H1 (cell line): ENCODE measurements around the gene RSPH9. TPM values are rescaled to one million over a fixed set of nuclear protein-coding genes. Genes with fewer than 3 reads are reported as not detected.

Experiments used
- CTCF ChIA-PET: fragments of 300-600 bp; sonication (Branson Sonifier 250); formaldehyde crosslinking; loops from one replicate; lab custom pipeline; 2021; ENCODE audit not compliant: partially characterized antibody; lab: Charles Lee
- POLR2A ChIA-PET: fragments of 300-600 bp; sonication (Branson Sonifier 250); formaldehyde crosslinking; loops from one replicate; lab custom pipeline; 2021; ENCODE audit warnings: inconsistent platforms; ENCODE audit not compliant: partially characterized antibody; lab: Charles Lee
- DNase-seq, 2 experiments: peaks; one replicate each; pipeline versions ENCODE4 v3.0.0 to v3.0.0-alpha.2; 2010 to 2022; ENCODE audit warnings: low spot score in 2 of 2, low read depth in 1 of 2, mixed read lengths in 1 of 2
- FAIRE-seq: peaks from 2 replicates; lab custom pipeline; 2011; peaks lifted over from hg19 to GRCh38; lab: Jason Lieb, UNC
- H2AFZ ChIP-seq: 2 replicates; pipeline ENCODE4 v1.8.1; 2012; ENCODE audit warnings: low read length, inconsistent platforms
- H2AK5ac ChIP-seq: 2 replicates; pipeline ENCODE4 v1.6.1; 2013; ENCODE audit warnings: low read depth, low read length
- H2BK120ac ChIP-seq: replicated peaks from 2 replicates; pipeline ENCODE3; 2013; ENCODE audit warnings: low read depth, low read length, inconsistent platforms
- H2BK12ac ChIP-seq: 2 replicates; pipeline ENCODE4 v1.6.1; 2013; ENCODE audit warnings: low read depth, low read length
- H2BK15ac ChIP-seq: 2 replicates; pipeline ENCODE4 v1.6.1; 2013; ENCODE audit warnings: low read length
- H2BK20ac ChIP-seq: 2 replicates; pipeline ENCODE4 v1.6.1; 2013; ENCODE audit warnings: low read length
- H2BK5ac ChIP-seq: 2 replicates; pipeline ENCODE4 v1.6.1; 2013; ENCODE audit warnings: low read depth, low read length
- H3K14ac ChIP-seq: 2 replicates; pipeline ENCODE4 v1.6.1; 2013; ENCODE audit warnings: inconsistent platforms; ENCODE audit not compliant: insufficient read length
- H3K18ac ChIP-seq: 2 replicates; pipeline ENCODE4 v1.6.1; 2013; ENCODE audit warnings: low read length; ENCODE audit errors: extremely low read depth
- H3K23ac ChIP-seq: 2 replicates; pipeline ENCODE4 v1.6.1; 2013; ENCODE audit warnings: inconsistent platforms; ENCODE audit not compliant: insufficient read length
- H3K23me2 ChIP-seq: 2 replicates; pipeline ENCODE4 v1.6.1; 2013; ENCODE audit warnings: low read depth, low read length
- H3K27ac ChIP-seq: 2 replicates; pipeline ENCODE4 v1.6.1; 2011; ENCODE audit warnings: low read depth, low read length, inconsistent platforms
- H3K27me3 ChIP-seq, 4 experiments: replicated peaks in 1 of 4; 1 replicate in 1 of 4; 2 replicates in 3 of 4; pipeline versions ENCODE4 v1.6.1 to v1.8.1; 2011 to 2013; ENCODE audit warnings: low read length in 3 of 4, mild to moderate bottlenecking in 3 of 4, inconsistent platforms in 2 of 4, mixed read lengths in 2 of 4, moderate library complexity in 1 of 4; ENCODE audit not compliant: control insufficient read depth in 3 of 4, insufficient read depth in 3 of 4; ENCODE audit errors: extremely low read depth in 1 of 4
- H3K36me3 ChIP-seq, 4 experiments: 2 replicates each; pipeline versions ENCODE4 v1.6.1 to v1.8.1; 2011 to 2013; ENCODE audit warnings: mild to moderate bottlenecking in 4 of 4, low read length in 3 of 4, moderate library complexity in 2 of 4, control low read depth in 1 of 4, inconsistent platforms in 1 of 4; ENCODE audit not compliant: insufficient read depth in 4 of 4, control insufficient read depth in 2 of 4
- H3K4ac ChIP-seq: replicated peaks from 2 replicates; pipeline ENCODE3; 2013; ENCODE audit warnings: low read length, low read depth, mixed read lengths, inconsistent platforms; ENCODE audit not compliant: insufficient read length
- H3K4me1 ChIP-seq, 4 experiments: replicated peaks in 1 of 4; 1 replicate in 1 of 4; 2 replicates in 3 of 4; pipeline versions ENCODE4 v1.6.1 to v1.8.1; 2011 to 2013; ENCODE audit warnings: low read length in 3 of 4, inconsistent platforms in 2 of 4, mixed read lengths in 1 of 4; ENCODE audit not compliant: insufficient read depth in 4 of 4, control insufficient read depth in 3 of 4
- H3K4me2 ChIP-seq, 2 experiments: 2 replicates each; pipeline versions ENCODE4 v1.6.1 to v1.8.1; 2011 to 2013; ENCODE audit warnings: low read depth in 2 of 2, low read length in 2 of 2, control low read depth in 1 of 2, inconsistent platforms in 1 of 2, mild to moderate bottlenecking in 1 of 2; ENCODE audit not compliant: insufficient read depth in 1 of 2
- H3K4me3 ChIP-seq, 4 experiments: fragments of 200-600, 300-600 bp in 1 of 4; sonication (generic), shearing (Covaris generic), sonication (Bioruptor Twin) in 1 of 4; 2 replicates each; pipeline versions ENCODE4 v1.5.1 to v1.8.1; 2011 to 2016; ENCODE audit warnings: low read length in 4 of 4, low read depth in 3 of 4, control low read depth in 2 of 4, inconsistent platforms in 2 of 4, mild to moderate bottlenecking in 2 of 4, mixed read lengths in 1 of 4, moderate library complexity in 1 of 4; ENCODE audit not compliant: insufficient read depth in 2 of 4; ENCODE audit errors: extremely low read depth in 1 of 4
- H3K56ac ChIP-seq: replicated peaks from 2 replicates; pipeline ENCODE3; 2013; ENCODE audit warnings: low read depth, mild to moderate bottlenecking, mixed read lengths, low read length, inconsistent platforms; ENCODE audit not compliant: insufficient read length
- H3K79me1 ChIP-seq: 2 replicates; pipeline ENCODE4 v1.6.1; 2013; ENCODE audit warnings: low read depth, low read length, control low read depth
- H3K79me2 ChIP-seq, 2 experiments: 2 replicates each; pipeline versions ENCODE4 v1.6.1 to v1.8.1; 2012 to 2013; ENCODE audit warnings: low read length in 2 of 2, mild to moderate bottlenecking in 2 of 2, inconsistent platforms in 1 of 2; ENCODE audit not compliant: insufficient read depth in 2 of 2, control insufficient read depth in 1 of 2
- H3K9ac ChIP-seq, 4 experiments: replicated peaks in 1 of 4; 1 replicate in 1 of 4; 2 replicates in 3 of 4; pipeline versions ENCODE4 v1.6.1 to v1.8.1; 2011 to 2013; ENCODE audit warnings: low read depth in 3 of 4, low read length in 3 of 4, control low read depth in 2 of 4, mild to moderate bottlenecking in 2 of 4, moderate library complexity in 2 of 4, inconsistent platforms in 1 of 4; ENCODE audit errors: extremely low read depth in 1 of 4
- H3K9me3 ChIP-seq, 2 experiments: 2 replicates each; pipeline versions ENCODE4 v1.6.1 to v1.8.1; 2012 to 2013; ENCODE audit warnings: mild to moderate bottlenecking in 2 of 2, moderate library complexity in 2 of 2, control low read depth in 1 of 2, inconsistent platforms in 1 of 2, low read depth in 1 of 2, low read length in 1 of 2, mixed read lengths in 1 of 2; ENCODE audit not compliant: insufficient read depth in 2 of 2
- H4K20me1 ChIP-seq, 2 experiments: replicated peaks in 1 of 2; 2 replicates each; pipeline versions ENCODE3 to v1.8.1; 2011 to 2013; ENCODE audit warnings: inconsistent platforms in 2 of 2, low read length in 2 of 2, mild to moderate bottlenecking in 1 of 2; ENCODE audit not compliant: insufficient read depth in 2 of 2, control insufficient read depth in 1 of 2
- H4K5ac ChIP-seq: 2 replicates; pipeline ENCODE4 v1.6.1; 2013; ENCODE audit warnings: low read length, low read depth, mixed read lengths, inconsistent platforms; ENCODE audit not compliant: insufficient read length
- H4K8ac ChIP-seq: 2 replicates; pipeline ENCODE4 v1.8.0; 2013; ENCODE audit warnings: mild to moderate bottlenecking, moderate library complexity, low read length, inconsistent platforms; ENCODE audit not compliant: insufficient read depth; ENCODE audit errors: extremely low read depth
- H4K91ac ChIP-seq: replicated peaks from 2 replicates; pipeline ENCODE3; 2013; ENCODE audit warnings: low read length, mixed read lengths, inconsistent platforms; ENCODE audit not compliant: insufficient read length
- GTF2F1 ChIP-seq: IDR thresholded peaks from 2 replicates; pipeline ENCODE4 v1.6.1; 2012; ENCODE audit warnings: low read depth, low read length, improper control_type of control experiment, borderline replicate concordance
- KDM4A ChIP-seq: IDR thresholded peaks from one replicate; pipeline ENCODE4 v1.7.1; 2012; ENCODE audit warnings: low read depth, mild to moderate bottlenecking, moderate library complexity, low read length, inconsistent platforms; ENCODE audit not compliant: severe bottlenecking
- NANOG ChIP-seq: IDR thresholded peaks from 2 replicates; pipeline ENCODE4 v1.6.1; 2011; ENCODE audit warnings: low read length, low read depth, mild to moderate bottlenecking, inconsistent platforms; ENCODE audit not compliant: insufficient read depth, poor library complexity, severe bottlenecking
- PHF8 ChIP-seq: fragments of 200-600 bp; sonication (generic); conservative IDR thresholded peaks from 2 replicates; pipeline ENCODE4 v1.7.1; 2012; ENCODE audit warnings: low read depth, mild to moderate bottlenecking, inconsistent platforms, low read length, moderate library complexity
- POLR2A ChIP-seq, 2 experiments: IDR thresholded peaks; 1 replicate in 1 of 2; 2 replicates in 1 of 2; pipeline ENCODE4 v1.6.1; 2011; ENCODE audit warnings: low read depth in 2 of 2, low read length in 2 of 2, mild to moderate bottlenecking in 2 of 2; ENCODE audit errors: control extremely low read depth in 1 of 2
- SAP30 ChIP-seq: fragments of 300-600 bp; sonication (generic); IDR thresholded peaks from 2 replicates; pipeline ENCODE4 v1.7.1; 2012; ENCODE audit warnings: low read length, moderate library complexity, mild to moderate bottlenecking, inconsistent platforms; ENCODE audit not compliant: insufficient read depth, insufficient replicate concordance
- TCF12 ChIP-seq: IDR thresholded peaks from 2 replicates; pipeline ENCODE4 v1.6.1; 2011; ENCODE audit warnings: low read depth, mild to moderate bottlenecking, low read length
- WGBS, 2 experiments: shearing (Covaris generic) in 1 of 2; methylation state at CpG; one replicate each; pipeline versions ENCODE4 v1.1.6 to v1.1.7; 2013 to 2015; ENCODE audit warnings: low lambda C conversion rate in 2 of 2, mixed read lengths in 2 of 2, inconsistent platforms in 1 of 2, low coverage in 1 of 2, missing lambda C conversion rate in 1 of 2; ENCODE audit not compliant: insufficient replicate concordance in 2 of 2, insufficient coverage in 1 of 2, insufficient read length in 1 of 2; ENCODE audit errors: extremely low coverage in 1 of 2, missing lambda C conversion rate in 1 of 2; 5-methylcytosine and 5-hydroxymethylcytosine counted together
- polyA plus RNA-seq, 7 experiments: library from polyadenylated mRNA; depleted of rRNA in 3 of 7; stranded (reverse) in 5 of 7; unstranded in 2 of 7; fragments of >200 nt in 5 of 7; fragments of 200-250 nt in 2 of 7; gene quantifications; 1 replicate in 5 of 7; 2 replicates in 1 of 7; 4 replicates in 1 of 7; pipeline versions ENCODE4 v1.2.1 to v1.2.3, GENCODE V29; 2011 to 2013; ENCODE audit warnings: missing spikeins in 2 of 7, mixed read lengths in 2 of 7
- total RNA-seq: library from RNA; stranded (reverse); fragmentation: NEBNext Ultra II Directional; extraction: Animal tissue kit (Norgen Biotek cat#: 25700); gene quantifications from 2 replicates; pipeline ENCODE4 v1.2.1, GENCODE V29; 2021

The RSPH9 gene
- total and polyA plus RNA-seq, 2 of the 8 experiments (the other 6 are each of a cell fraction or from before 2014, with no cell fraction given) = 0.15 to 0.23 TPM

DNA sequence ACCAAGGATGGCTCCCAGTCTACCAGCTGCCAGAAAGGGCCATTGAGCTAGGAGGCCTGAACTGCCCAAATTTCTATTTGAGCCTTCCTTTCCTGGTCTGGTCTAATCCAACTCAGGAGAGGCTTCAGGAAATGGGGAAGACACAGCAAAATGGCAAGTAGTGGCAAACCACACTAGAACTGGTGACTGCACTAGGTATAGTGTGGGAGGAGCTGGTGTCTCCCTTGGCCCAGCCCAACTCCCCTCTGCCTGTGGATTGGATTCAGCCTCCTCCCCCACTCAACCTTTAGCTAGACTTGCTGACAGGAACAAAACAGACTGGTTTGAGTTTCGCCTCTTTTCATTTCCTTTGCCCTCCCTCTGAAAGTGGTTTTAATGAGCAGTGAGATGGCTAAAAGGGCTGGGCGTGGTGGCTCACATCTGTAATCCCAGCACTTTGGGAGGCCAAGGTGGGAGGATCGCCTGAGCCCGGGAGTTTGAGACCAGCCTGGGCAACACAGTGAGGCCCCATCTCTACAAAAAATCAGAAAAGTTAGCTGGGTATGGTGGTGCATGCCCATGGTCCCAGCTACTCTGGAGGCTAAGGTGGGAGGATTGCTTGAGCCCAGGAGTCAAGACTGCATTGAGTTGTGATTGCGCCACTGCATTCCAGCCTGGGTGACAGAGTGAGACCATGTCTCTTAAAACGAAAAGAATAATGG lies 25.2 kb downstream of the RSPH9 start:
- Histone ChIP-seq H3K27ac (no peak overlapping the region), H4K8ac (no peak overlapping the region), H3K18ac (no peak overlapping the region; the same call in 1 of the 2 replicates), H3K79me1 (no peaks in the 10 kb centered on the region), H3K36me3 (peaks cover 16 to 38% (median 20%) of the 10 kb centered on the region in 4 experiments; a peak in 7 of 8 replicates), H3K4ac (no peak overlapping the region), H3K4me2 (no peak overlapping the region), H3K23ac (no peak overlapping the region), H4K91ac (no peak overlapping the region), H2BK120ac (no peak overlapping the region), H3K4me1 (peaks cover 5 to 27% (median 22%) of the 10 kb centered on the region in 4 experiments), H2AK5ac (no peak overlapping the region), H2BK15ac (no peak overlapping the region), H3K9ac (no peak overlapping the region), H3K56ac (no peak overlapping the region), H3K79me2 (no peaks in the 10 kb centered on the region), H2BK12ac (no peak overlapping the region), H2BK20ac (no peak overlapping the region), H3K27me3 (no peaks in the 10 kb centered on the region; a peak in 2 of 7 replicates), H3K14ac (no peak overlapping the region), H4K5ac (no peak overlapping the region), H3K4me3 (no peak overlapping the region), H3K9me3 (no peaks in the 10 kb centered on the region), H3K23me2 (peaks cover 3% of the 10 kb centered on the region; the same call in 1 of the 2 replicates), H4K20me1 (peaks cover 0 to 4% of the 10 kb centered on the region in 2 experiments), H2BK5ac (0 out of 2 replicates have a peak overlapping the region, but pooled peaks have one; percentile 3), H2AFZ (no peak overlapping the region)
- TF ChIP-seq SAP30 (no peak), GTF2F1 (no peak), TCF12 (no peak), NANOG (no peak), KDM4A (no peak), POLR2A (IDR thresholded peaks at IDR 0.05; ENCODE audit: control extremely low read depth in 1 of 2, low read depth in 2 of 2, low read length in 2 of 2) (no peak; a peak in 1 of 3 replicates), PHF8 (no peak)
- CTCF ChIA-PET = interaction anchor here (0.7 to 12.6 kb wide), 26 partner anchors 9 to 409 kb away, joined by 3 to 146 read pairs (median 5); partner anchors contain the start of gene VEGFA
- FAIRE-seq = no peak
- 88% methylated on average over 6 of the region's 6 CpGs; no CpG with 5 or more reads in 1 of the 2 experiments for WGBS, 2 experiments
- POLR2A ChIA-PET = interaction anchor here (0.5 to 10.0 kb wide), 17 partner anchors 8 to 567 kb away, joined by 3 to 85 read pairs (median 6); partner anchors contain the start of genes MRPS18A, RSPH9 and VEGFA
- DNase-seq = peak in 1 of 2 experiments; percentile 50
